GM19452 (cell line): ENCODE data around the gene GNAZ.

Source experiments
- ATAC-seq: cut with Tn5 transposase; IDR thresholded peaks from one replicate; pipeline ENCODE4 v1.9.1; 2021; ENCODE audit not compliant: unreplicated experiment

Gene GNAZ

DNA sequence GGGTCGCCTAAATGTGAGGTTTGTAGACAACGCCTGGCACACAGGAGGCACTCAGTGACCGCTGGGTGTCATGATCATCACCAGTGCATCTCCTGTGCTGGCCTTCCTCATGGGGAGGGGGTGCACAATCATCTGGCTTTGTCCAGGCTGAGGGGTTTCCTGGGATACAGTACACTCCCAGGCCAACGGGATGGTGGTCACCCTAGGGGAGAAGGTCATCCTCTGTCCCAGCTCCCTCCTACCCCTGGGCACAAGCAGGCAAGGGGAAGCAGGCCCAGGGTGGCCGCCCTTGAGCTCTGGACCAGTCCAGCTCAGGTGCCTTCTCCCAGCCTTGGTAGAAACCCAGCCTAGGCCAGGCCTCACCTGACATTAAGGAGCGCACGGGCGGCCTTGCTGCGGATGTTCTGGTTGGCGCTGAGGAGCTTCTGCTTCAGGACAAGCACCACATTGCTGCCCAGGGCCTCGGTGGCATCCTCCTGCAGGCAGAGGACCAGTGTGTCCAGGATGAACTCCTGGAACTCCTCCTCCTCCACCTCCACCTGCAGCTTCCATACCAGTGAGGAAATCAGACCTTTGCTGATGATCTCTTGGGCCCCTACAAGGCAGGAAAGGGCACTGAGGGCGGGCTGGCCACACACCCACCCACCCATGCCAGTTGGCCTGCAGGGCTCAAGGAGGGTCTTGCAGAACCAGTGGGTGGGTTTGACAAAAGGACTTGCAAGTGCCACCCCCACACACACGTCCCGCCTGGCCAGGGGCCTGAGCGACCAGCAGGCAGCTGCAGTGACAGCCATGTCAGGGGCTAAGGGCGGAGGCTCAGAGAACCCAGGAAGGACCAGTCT, 6.6 kb upstream of the GNAZ start:
- no peak for ATAC-seq

DNA sequence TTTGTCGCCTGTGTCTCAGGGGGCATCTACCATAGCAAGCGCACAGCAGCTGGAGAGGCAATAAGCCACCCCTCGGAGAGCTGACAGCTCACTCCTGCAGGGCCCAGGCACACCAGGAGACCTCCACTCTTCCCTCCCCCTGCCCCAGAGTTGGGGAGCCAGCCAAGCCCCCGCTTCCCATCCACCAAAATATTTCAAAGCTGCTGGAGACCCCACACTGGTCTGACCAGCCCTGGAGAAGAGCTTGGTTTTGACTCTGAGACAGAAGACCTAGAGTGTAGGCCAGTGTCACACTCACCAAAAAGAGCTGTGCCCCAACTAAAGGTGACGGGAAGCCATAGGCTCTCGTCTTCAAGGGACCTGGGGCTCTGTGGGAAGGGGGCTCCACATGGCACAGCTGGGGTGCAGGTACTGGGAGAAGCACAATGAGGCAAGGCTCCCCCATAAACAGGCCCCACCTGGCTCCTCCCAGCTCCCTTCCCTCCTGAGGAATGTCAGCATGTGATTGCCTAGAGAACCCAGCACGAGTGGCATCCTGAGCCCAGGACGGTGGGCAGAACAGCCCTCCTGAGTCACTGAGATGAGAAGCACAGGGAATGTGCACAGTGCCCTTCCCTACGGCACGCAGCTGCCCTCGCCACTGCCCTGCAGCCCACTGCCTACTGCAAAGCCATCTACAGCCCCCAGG, 5.8 kb upstream of the GNAZ start:
- ATAC-seq = no peak

DNA sequence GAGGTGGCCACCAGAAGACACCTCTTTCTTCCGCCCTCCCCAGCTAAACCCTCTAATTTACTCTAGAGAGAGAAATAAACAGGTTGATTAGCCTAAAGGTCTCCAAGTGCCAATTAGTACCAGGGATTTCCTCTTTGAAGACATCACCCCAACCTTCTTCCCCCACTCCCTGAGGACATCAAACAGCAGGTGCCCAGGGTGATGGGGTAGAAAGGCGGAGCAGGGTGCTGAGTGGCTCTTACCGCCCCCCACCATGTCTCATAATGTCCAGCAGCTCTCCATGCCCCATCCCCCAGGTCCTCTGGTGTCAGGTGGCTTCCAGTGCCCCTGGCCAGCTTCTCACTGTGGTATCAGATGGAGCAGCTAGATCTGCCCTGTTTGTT, 5.3 kb upstream of the GNAZ start:
- no peak for ATAC-seq

DNA sequence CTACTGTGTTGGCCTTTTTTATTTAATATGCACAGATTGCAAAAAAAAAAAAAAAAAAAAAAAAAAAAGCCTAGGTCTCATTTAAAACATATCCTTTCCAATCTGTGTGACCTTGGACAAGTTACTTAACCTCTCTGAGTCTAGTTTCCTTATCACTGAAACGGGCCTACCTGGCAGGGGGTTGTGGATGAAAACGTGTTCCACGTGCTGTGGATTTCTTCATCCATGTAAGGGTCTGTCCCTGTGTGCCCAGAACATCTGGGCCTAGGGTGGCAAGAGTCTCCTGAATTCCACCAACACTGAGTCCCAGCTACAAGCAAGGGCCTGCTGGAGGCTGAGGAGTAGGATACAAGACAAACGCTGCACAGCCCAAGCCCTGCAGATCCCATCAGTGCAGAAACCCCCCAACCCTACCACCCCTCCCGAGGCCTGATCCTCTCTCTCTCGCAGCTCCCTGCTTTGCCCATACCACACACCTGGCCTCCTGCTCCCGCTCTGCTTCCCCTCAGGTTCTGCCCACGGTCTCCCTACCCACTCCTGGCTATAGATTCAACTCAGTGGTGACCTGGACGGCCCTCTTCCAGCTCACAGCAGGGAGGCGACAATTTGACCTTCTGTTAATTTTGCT, 4.7 kb upstream of the GNAZ start:
- no peak for ATAC-seq

DNA sequence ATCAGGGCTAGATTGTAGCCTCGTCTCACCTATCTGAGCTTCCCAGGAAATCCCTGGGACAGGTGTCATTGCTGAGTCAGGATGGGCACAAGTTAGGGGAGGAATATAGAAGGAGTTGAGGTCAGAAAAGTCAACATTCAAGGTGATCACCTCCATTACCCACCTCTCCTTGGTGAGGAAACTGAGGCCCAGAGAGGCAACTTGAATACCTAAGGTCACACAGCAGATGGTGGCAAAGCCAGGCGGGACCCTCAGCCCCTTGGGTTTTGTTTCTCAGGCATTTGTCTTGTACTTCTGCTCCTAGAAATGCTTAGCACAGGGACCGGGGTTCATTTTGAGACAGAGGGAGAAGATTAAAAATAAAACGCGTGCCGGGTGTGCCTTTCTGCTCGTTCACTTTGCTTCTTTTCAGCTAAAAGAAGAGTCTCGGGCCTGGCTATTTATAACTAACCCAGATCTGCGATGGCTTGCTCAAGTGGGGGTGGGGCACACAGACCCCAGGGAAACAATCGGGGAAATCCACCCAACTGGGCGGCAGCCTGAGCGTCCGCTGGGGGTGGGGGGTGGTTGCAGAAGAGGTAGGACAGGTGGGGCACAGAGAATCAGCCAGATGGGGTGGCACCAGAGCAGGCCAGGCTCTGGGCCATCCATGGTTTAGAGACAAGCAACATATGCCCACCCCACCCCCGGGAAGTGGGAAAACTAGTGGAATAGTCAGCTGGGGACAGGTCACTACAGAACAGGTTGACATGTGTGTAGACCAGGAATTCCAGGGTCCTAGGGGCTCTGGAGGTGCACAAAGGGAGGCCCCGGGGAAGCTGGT, 3.9 kb upstream of the GNAZ start:
- ATAC-seq = no peak

DNA sequence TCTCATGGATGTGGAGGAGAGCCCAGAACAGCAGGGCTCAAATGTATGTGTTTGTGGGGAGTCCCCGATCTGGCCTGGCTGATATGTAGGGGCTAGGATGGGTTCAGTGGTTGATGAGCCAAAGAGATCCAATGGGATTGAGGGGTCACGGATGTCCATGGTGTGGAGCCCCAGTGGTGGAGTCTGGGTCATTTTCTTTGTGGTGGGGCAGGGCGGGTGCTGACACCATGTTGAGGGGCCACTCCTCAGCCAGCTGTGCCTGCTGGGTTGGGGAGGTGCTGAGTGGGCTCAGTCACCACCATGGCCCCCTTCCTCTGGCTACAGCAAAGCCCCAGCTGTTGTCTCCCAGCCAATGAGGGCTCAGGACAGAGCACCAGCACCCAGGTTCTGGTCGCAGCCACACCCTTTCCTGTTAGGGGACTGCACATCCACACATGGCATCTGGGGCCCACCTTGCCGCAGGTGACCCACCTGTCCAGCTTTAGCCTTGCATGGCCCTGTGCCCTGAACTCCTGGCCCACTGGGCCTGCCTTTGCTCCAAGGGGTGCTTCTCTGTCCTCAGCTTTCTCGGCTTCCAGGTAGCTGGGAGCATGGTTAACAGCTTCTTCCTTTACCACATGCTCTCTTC, 3.2 kb upstream of the GNAZ start:
- ATAC-seq = no peak

DNA sequence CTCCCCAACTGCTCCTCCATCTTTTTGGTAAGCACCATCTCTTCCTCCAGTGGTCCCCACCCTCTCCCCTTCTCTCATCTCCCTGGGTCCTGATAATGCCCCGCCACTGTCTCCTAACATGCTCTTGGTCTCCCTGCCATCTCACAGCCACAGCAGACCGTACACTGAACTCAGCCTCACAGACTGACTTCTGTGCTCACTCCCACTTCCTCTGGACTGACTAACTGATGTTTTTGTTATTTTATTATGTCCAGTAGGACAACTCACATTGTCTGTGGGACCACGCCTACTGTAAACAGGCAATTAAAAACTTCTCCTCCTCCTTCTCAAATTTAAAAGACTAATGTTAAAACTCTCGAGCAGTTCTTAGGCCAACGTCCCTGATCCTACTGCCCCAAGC, 2.6 kb upstream of the GNAZ start:
- ATAC-seq = no peak

DNA sequence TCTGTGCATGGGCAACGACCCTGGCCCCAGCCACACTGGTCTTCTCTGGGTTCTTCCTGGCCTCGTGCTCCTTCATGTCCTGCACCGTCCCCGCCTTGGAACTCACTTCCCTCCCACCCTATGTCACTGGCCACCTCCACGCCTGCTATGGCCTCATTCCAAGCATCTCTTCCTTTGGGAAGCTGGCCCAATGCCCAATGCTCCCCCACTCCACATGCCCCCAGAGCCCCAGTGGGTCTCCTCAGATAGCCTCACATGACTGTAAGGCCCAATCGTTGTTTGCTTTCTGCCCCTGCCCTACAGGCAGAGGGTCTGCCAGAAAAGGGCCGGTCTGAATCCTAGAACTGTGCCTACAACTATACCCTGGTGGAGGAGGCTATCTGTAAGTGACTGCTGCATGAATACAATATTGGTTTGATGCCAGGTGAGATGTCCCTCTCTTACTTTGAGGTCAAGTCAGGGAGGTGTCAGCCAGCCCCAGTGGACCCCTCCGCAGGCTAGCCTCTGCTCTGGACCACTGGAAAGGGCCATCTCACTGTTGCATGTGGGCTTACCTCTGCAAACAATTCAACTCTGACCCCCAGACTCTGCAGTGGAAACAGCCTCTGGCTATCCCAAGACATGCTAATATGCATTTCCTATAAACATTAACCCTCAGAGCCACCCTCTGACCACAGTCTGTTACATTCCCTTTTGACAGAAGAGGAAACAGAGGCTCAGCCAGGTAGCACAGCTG, 2.1 kb upstream of the GNAZ start:
- no peak for ATAC-seq

DNA sequence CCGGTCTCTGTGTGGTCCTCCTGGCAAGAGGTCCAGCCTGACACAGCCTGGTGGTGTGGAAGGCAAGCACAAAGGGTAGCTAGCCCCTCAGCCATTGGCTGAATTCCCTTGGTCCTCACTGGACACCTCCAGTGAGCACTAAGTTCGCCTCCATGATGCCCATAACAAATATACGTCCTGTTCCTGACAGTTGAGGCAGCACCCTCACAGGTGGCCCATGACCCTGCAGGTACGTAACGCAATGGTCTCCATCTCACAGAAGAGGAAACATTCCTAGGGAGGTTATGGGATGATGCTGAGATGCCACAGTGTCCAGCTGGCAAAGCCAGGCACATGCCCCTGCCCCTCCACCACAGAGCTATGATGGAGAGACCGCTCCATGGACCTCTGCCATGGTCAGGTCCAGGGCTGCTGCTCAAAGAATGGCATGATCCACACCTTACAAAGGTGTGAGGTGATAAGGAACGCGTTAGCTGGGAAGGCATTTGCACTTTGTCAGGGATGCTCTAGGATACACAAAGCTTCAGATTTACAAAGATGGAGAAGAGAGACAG, 1.4 kb upstream of the GNAZ start:
- no peak for ATAC-seq

DNA sequence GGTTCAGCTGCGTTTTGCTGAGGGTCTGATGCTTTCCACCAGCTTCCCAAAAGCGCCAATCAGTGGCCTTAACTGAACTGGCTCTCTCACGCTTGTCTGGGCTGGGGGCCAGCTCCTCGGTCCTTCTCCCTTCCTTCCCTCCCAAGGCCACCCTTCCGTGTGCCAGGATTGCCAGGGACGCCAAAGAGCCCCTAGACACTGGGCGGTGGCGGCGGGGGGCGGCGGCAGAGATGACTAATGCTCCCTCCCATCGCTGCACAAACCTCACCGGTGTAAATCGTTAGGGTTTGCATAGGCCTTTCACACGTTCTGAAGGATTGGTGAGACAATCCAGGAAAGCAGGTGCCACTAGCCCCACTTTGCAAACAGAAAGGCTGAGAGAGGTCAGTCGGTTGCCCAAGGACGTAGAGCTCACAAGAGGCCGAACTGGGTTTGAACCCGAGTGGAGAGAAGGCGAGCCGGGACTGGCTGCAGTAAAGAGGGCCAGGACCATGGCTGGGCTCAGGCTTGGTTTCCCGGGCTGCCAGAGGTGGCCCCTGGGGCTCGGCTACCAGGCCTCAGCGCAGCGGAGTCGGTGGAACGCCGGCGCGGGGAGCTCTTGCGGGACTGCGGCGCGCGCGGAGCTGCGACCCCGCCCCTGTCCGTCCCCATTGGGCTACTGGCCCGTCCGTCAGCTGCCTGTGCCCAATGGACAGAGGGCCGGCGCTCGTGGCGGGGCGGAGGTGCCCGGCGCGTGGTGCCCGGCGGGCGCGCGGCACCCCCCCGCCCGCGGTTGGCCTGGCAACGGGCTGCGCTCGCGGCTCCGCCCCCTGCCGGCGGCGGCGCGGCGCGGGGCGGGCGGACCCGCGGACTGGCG, 589 bp upstream of the GNAZ start:
- peak; percentile 79 for ATAC-seq

DNA sequence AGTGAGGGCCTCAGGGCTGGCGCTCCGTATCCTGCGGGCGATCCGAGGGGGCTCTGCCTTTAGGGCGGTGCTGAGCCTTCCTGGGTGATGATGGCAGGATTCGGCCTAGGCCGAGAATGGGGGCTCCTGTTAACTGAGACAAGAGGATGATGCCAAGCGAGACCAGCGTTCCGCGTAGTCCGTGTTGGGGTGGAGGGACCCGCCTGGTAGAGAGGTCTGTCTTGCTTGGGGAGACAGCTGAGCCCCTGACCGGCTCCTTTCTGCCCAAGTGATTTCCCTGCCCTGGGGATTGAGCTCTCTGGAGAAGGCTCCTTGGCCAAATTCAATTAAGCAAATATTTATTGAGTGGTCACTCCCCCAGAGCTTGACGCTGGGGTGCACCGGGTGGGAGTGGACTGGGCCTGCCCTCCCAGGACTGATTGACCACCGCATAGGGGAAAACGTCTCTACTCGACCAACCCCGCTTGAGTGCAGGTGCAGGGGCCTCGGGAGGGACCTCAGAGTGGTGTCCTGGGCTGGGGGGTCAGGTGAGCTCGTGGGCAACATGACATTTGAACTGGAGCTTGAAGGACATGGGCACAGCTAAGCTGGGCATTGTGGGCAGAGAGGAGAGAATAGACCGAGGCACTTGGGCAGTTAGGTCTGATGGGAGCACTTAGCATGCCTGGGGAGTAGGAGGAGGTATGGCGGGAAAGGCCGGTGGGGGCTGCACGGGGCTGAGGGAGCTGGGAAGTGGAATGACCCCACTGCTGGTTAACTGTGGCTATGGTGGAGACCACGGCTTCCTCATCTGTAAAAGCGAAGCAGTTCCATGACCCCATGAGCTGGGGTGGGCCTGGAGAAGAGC, 1.1 kb downstream of the GNAZ start:
- no peak for ATAC-seq

DNA sequence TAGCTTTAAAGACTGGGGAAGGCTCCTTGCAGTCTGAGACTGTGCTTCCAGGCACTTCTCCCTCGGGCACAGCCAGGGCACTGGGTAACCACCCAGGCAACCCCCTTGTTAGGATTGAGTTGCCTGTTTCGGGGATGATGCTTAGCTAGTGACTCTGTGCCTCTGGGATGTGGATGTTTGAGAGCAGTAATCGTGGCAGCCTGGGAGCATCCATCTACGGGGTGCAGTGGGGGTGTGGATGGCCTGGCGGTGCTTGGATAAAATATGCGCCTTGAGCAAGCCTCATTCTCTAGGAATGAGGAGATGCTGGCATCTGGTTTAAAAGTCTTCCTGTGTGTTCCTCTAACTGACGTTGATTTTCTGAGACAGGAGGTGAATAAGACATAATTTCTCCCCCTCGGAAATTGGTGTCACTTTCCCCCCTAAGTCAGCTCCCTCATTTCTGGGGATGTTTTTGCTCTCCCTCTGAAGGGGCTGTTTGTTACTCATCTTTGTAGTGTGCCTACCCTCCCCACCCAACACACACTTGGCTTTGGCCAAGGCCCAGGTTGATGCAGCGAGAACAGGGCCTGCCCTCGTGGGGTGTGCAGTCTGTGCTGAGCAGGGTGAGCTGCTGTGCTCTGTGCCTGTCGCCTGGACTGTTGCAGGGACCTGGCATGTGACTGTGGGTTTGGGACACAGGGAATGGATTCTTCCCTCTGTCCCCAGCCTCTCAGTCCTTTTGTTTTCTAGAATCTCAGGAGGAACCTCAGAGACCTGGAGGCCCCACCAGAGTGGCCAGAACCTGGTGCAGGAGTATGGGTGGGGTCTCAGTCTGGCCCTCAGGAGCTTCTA, 2.0 kb downstream of the GNAZ start:
- ATAC-seq = no peak

DNA sequence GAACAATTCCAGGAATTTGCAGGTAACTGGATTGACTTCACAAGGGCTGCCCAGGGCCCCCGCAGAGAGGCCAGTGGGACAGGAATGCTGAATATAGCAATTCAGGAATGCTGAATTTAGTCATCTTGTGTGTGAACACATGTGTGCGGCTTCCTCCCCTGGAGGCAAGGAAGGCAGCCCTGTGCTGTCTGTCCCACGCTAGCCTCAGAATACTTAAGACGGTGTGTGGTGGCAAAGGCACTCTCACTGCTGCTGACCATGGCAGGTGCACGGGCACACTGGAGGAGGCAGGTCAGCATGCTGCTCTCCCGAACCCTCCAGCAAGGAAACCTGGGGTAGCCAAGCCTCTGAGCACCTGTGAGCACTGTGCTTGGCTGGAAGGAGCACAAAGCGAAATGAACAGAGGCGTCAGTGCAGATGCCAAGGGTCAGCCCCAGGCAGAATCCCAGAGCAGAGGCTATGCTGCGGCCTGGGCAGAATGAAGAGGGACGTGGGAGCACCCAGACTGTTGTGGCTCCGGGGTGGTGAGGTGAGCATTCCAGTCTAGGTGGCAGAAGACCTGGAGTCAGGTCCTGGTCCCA, 2.7 kb downstream of the GNAZ start:
- no peak for ATAC-seq

DNA sequence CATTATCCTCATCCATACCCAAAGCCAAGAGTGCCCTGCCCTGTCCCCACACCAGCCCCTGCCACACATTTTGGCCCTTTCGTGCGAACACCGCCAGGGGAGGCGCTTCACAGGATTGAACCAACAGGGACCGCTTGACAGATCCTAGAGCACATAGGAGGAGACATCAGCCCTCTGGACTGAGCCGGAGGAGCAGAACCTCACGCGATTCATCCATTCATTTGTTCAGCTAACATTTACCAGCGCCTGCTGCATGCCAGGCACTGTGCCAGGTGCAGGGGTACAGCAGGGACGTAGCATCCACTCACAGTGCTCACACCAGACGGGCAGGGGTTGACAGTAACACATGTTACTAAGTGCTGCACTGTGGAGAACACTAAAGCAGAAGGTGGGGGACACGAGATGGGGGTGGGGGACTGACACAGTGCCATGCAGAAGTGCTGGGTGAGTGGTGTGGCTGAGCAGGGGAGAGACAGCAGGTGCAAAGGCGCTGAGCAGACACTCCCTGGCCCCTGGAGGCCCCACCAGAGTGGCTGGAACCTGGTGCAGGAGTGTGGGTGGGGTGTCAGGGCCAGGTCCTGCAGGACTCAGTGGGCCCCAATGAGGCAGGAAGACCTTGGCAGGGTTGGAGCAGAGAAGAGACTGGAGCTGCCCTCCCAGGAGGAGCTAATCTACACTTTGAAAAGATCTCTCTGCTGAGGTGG, 3.4 kb downstream of the GNAZ start:
- no peak for ATAC-seq

DNA sequence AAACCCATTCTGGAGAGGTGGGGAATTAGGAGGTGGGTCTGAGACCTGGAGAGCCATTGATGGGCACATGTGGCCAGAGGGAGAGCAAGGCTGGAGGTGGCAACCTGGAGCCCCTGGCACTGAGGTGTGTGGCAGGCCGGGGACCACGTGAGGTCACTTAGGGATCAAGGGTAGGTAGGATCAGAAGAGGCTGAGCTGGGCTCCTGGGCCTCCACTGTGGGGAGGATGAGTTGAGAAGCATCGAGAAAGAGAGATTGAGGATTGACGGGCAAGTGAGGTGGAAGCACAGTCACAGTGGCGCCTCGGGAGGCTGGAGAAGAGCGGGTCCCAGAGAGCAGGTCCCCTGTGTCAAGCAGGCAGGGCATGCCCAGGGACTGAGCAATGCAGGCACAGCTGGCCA, 4.1 kb downstream of the GNAZ start:
- no peak for ATAC-seq

DNA sequence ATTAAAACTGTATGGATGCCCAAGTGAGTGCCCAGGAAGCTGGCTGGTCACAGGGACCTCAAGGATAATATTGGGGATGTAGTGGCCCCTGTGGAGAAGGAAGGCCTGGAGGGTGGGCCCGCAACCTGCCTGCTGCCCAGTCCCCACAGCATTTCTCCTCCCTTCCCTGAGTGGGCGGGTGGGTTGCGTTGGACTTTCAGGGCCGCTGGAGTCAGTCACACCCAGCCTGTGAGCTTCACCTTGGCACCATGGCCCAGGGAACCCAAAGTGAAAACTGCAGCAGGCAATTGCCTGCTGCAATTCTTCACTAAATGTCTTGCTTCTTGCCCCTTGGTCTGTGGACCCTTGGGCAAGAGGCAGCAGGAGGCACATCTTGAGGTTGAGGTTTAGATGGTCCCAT, 4.7 kb downstream of the GNAZ start:
- ATAC-seq = no peak
